Measurements from ENCODE around the gene HCFC1.

HCFC1 gene

DNA sequence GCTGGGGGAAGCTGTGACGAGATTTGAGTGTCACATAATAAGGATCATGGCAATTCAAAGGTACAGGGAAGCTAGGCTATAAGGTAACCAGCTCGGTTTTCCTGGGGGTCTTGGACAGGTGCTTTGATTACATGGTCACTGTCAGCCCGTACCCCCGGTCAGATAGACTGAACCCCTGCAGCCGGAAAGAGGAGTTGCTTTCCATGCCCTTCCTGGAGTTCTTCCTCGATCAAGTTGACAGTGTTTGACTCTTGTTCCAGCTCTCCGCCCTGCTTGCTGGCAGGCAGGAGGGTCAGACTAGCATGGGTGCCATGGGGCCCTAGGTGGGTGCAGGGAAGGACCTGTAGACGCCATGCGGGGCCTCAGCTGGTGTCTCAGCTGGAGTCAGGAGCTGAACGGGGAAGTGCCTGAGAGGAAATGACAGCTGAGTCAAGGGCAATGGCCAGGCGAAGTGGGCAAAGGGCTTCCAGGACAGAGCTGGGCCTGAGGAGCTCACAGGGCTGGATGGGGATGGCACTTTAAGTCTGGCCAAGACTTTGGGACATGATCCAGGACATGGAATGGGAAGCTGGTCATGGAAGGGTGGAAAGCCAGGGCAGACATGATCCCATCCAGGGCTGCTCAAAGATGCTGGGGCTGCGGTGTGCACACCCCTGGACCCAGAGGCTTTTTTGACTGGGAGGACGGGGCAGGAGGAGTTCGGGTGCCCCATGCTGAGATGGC, 2.5 kb upstream of the HCFC1 start:
- DNase-seq (ENCODE audit: low read depth in 2 of 2) = no peak

DNA sequence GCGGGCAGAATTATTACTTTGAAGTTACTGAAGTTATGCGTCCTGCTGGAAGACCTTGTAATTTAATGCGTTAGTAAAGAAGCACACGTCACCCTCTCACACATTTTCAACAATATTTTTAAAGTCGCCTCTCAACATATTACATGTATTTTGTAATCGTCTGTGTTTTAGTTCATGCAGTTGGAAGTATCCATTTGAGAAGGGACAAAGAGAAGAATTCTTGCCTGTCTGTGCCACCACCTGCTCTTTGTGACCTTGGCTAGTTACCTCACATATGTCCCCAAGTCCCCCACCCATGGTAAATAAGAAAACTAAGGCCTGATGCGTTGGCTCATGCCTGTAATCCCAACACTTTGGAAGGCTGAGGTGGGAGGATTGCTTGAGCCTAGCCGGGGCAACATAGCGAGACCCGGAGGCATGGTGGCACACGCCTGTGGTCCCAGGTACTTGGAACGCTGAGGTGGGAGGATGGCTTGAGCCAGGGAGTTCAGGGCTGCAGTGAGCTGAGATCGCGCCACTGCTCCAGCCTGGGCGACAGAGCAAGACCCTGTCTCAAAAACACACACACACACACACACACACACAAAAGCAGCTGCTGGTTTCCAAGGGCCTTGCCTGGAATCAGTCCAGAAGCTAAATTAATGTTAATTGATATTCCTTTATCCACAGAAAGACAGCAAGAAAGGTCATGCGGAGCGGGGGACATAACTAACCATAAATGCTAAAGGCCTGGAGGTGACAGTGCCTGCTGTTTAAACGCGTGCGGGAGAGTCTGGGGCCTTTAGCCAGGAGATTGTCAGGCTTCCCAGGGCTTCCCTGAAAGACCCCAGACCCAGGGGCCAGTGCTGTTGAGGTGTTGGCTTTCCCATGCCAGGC, 1.7 kb upstream of the HCFC1 start:
- DNase-seq (ENCODE audit: low read depth in 2 of 2) = no peak

DNA sequence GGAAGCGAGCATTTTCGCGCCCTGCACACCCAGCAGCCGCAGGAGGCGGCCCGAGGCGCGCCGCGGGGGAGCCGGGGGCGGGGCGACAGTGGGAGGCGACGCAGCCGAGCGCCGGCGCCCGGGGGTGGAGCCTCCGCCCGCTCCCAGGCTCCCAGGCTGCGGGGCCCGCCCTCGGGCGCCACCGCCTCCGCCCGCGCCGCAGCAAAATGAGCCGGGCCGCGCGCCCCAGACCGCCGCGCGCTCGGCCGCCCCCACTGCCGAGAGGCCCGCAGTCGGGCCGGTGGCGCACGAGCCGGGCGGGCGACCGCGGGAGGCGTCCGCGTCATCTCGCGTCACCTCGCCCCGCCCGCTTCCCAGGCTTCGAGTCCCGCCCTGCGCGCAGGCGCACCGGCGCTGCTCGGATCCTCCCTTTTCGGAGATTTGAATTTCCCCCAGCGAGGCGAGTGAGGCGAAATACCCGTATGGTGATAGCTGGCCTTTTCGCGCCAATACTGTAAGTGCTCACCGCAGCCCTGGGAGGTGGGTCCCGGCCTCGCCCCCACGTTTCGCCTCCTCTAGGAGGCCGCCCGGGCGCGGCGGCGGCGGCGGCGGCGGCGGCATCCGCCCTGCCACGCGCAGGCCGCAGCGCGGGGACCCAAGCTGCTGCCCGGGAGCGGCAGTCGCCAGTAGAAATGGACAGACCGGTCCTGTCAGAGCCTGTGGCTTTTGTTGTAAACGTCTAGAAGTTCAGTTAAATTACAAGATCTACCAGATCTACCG, 929 bp upstream of the HCFC1 start, which contains the start of gene TMEM187:
TMEM187 (plus strand) TSS at position 387 of the 759 bp plus-strand sequence. CDS start 9,309 bp downstream, outside the sequence.
- peak; percentile 78 to 86 for DNase-seq (ENCODE audit: low read depth in 2 of 2)

DNA sequence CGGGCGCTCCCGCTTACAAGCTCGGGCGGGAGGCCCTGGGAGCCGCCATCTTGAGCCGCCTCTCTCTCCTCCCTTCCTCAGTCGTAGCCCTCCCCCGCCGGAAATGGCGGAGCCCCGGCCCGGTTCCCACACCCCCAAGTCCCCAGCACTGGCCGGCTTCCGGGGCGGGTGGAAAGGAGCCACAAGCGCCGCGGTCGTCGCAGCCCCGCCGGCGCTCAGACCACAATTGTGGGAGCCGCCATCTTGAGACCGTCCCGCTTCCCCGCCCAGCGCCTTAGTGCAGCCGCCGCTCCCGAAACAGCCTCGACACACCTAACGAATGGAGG, 531 bp downstream of the HCFC1 start:
- DNase-seq (ENCODE audit: low read depth in 2 of 2) = peak; percentile 78 to 93

DNA sequence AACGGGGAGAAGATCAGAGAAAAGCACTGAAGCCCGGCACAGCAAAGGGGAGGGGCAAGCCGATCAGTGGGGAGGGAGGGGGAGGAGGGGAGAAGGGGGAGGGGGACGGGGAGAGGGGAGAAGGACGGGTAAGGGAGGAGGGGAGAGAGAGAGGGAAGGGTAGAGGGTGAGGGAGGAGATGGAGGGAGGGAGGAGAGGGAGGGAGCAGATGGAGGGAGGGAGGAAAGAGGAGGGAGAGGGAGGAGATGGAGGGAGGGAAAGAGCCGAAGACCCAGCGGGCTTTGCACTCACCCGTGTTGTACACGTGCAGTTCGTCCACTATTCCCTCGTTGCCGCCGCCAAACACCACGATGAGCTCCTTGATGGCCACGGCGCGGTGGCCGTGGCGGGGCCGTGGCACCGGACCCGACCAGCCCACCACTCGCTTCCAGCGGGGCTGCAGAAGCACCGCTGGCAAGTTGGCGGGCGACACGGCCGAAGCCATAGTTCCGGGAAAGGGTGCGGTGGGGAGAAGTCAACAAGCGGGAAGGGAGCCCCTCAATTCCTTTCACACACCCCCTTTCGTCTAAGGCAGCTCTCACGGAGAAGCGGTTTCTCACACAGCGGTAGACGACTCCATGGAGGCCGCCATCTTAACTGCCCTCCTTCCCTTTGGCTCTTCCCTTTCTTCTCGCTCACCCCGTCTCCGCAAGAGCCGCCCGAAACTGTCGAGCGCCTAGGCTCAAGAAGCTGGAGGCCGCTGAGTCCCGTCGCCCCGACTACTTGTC, 1.1 kb downstream of the HCFC1 start:
- DNase-seq (ENCODE audit: low read depth in 2 of 2) = no peak

DNA sequence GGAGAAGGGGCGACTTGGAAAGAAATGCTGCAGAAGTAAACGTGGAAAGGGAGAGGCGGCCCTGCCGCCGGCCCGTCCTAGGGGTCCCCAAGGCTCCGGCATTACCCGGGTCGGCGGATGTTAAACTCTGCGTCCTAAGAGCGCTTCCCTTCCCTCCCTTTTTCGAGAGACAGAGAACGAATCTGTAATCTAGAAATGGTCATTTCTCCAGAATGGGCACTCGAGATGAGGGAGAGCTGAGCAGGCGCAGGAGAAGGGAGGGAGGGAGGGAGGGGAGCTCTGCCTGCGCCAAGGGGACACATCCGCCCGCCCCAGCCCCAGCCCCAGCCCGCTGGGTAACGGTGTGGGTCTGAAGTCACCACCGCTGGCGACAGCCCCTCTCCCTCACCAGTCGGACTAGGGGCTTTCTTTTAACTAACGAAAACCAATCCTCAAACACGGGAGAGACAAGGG, 1.7 kb downstream of the HCFC1 start:
- DNase-seq (ENCODE audit: low read depth in 2 of 2) = no peak

DNA sequence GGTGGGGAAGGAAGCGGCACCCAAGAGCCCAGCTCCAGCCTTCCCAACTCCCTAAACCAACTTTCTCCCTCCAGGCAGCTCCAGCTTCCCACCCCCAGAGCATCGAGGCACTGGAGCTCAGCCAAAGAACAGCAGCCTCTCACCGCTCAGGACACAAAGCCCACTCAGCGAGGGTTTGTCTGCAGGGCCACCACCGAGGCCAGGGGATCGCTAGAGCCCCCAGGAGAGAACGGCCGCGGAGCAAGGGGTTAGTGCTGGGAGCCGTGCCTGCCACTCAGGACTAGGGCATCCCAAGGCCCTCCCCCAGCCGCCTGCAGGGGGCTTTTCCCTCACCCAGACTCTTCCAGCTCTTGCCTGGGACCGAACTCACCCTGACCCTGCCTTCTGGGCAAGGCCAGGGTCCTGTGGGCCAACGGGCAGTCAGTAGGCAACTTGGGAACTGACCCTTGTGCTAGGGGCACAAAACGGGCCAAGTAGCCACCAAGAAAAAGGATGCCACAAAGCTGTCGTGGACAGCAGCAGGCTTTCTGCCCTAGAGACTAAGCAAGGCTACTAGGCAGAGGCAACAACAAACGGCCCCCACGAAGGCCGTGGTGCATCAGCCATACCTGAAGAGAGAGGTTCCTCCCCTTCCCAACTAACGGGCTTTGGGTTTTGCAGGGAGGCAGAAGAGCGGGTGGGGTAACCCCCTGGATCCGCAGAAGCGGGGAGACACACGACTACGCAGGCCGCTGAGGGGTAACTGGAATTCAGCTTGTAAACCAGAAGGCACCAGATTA, 2.3 kb downstream of the HCFC1 start:
- DNase-seq (ENCODE audit: low read depth in 2 of 2) = no peak

DNA sequence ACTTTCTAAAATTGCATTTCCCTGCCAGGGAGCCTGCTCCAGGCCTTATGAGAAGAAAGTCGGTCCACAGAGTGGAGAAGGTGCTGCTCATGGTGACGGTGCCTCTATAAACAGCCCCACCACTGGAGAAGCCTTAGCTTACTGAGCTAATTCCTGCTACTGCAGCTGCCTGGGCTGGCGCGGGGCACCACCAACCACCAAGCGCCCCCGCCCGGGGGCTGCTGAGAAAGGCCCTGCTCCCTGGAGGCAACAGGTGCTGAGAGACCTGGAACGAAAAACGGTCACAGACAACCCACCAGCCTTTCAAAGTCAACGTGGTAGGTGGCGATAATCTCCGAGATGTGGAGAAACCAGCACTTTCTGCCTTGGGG, 2.9 kb downstream of the HCFC1 start:
- no peak for DNase-seq (ENCODE audit: low read depth in 2 of 2)

DNA sequence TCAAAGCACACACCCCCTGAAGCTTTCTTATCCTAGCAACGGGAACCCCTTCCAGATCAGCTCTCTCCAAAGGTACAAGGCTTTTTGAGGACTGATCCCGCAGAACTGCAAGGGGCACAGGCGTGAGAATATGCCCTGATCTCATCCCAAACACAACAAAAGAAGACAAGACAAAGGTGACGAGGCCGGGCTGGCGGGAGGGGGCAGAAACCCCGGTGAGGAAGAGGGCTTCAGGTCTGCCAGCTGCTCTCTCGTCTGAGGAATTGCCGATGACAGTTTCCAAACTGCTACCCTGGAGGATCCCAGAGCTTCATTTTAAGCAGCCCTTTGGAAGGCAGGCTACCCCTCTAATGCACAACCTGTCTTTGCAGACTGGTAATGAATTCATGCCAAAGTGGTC, 3.4 kb downstream of the HCFC1 start:
- DNase-seq (ENCODE audit: low read depth in 2 of 2) = no peak

DNA sequence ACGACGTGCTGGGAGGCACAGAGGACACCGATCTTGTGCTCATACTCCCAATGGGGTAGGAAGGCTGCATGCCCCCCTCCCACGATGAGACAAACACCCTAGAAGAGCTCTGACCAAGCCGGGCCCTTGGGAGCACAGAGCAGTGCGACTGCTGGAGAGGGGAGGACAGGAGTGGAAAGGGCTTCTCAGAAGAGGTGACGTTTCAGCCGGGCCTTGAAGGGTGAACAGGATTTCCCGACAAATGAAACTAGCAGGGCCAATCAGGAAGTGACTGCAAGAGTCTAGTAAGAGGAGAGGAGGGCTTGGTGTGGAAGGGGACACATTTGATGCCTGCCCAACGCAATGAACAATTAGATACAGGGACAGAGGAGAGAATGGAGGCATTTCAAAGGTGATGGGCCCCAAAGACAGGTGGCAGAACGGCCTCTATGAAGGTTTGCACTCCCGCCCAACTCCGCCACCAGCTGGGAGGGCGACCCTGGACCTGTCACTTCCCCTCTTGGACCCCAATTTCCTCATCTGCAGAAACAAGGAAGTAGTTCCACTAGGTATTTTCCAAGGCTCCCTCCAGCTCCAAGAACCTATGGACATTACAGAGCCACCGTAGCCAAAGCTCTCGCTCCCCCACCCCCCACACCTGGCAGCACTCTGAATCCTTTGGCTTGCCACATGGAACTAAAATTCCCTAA, 3.9 kb downstream of the HCFC1 start:
- DNase-seq (ENCODE audit: low read depth in 2 of 2) = no peak

DNA sequence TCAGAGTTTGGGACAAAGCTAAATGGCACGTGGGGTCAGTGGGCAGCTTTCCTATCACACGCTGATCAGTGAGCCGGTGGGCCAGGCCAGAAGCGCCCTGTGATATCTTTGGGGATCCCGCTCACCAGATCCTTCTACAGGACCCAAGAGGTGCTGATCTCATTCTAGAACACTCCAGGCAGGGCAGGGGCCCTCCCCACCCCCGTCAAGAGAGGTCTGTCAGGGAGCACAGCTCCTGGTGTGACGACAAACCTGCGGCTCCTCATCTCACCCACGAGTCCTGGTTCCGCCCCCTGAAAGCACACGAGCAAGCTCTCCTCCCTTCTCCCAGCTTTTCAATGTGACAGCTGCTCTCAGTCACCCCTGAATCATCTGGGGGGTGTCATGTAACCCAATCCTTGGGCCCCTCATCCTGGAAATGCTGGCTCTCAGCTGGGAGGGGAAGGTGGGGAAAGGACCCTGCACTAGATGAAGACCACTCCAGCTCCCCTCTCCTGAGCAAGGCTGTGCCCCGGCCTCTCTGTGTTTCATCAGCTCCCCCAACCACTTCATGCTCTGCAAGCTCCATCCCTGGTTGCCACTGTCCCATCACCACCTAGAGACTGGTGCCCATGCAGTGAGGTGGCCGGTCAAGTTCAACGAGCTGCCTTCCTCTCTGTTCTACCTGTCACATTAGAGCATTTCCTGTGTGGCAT, 4.6 kb downstream of the HCFC1 start:
- DNase-seq (ENCODE audit: low read depth in 2 of 2) = no peak

DNA sequence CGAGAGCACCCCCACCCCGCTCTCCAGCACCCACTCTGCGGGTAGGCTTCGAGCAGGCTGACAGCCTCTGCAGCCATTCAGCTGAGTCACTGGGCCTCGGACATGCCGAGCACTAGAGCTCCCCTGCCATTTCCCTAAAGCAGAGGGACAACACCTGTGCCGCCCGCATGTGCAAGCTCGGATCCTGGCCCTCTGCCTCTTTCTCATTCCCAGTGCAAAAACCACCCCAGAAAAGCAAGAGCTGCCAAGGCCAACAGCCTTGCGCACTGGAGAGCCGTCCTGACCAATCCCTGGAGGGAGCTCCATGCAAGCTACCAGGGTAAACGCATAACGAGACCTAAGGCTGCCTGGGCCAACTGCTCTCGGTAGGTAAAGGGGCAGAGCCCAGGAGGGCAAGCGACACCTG, 5.3 kb downstream of the HCFC1 start:
- DNase-seq (ENCODE audit: low read depth in 2 of 2) = no peak

DNA sequence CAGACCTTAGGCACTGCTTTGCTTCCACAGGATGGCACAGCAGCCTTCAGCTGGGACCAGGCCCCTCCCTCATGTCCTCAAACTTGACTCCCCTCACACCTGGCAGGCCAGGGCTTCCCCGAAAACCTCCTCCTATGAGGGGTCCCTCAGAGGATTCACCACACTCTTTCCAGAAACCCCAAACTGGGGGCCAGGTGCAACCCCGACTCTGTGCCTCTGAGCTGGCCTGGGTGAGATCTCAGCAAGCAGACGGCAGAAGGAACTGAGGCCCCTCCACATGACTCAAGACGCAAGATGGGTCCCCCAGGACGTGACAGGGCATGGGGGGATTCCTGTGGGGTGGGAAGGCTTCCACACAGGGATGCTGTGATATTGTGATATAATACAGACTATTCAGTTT, 6.2 kb downstream of the HCFC1 start:
- no peak for DNase-seq (ENCODE audit: low read depth in 2 of 2)

DNA sequence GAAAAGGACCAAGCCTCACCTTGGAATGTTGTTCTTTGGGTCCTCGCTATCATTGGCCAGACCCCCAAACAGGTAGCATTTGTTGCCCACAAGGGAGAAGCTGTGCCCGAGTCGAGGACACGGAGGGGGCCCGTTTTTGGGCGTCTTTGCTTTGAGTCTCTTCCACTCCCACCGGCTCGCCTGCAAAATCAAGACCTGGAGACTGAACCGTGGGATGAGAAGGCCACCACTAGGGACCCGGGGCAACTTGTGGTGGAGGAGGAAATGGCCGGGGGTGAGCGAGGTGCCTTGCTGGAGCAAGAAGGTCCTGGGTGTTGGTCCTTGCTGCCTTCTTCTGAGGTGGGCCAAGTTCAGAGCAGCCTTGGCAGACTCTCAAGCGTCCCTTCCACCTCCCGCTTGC, 7.5 kb downstream of the HCFC1 start:
- DNase-seq (ENCODE audit: low read depth in 2 of 2) = no peak

DNA sequence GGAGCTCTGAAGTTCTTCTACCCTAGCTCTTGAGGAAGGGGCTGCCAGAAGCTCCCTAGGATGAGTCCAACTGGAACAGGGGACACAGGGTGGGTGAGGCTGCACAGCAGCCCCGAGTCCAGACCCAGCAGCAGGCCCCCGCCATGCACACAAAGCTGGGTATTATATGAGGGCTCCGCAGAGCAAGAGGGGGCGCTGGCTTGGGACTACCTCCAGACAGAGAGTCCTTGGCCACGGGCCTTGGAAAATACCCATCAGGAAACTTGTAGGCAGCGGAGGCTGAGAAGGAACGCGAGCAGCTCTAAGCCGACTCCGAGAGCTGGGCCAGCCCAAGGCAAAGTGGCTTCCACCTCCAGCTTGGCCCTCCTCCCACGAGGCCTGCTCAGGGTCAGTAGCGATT, 8.1 kb downstream of the HCFC1 start:
- no peak for DNase-seq (ENCODE audit: low read depth in 2 of 2)

DNA sequence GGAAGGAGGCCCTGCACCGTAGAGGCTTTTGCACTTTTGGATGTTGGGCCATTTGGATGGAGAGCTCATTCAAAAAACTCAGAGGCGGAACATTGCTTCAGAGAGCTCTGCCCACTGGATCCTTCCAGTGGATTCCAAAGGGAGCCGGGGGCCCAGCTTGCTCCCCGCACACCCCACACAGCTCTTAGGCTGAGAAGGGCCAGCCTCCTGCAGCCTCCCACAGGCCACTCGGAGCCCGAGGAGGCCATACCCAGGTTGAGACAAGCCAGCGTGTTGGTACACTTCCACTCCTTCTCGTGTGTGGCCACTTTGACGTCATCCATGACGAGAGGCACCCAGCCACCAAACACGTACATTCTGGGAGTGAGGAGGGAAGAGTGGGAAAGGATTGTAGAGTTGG, 10.3 kb downstream of the HCFC1 start:
- DNase-seq (ENCODE audit: low read depth in 2 of 2) = no peak

DNA sequence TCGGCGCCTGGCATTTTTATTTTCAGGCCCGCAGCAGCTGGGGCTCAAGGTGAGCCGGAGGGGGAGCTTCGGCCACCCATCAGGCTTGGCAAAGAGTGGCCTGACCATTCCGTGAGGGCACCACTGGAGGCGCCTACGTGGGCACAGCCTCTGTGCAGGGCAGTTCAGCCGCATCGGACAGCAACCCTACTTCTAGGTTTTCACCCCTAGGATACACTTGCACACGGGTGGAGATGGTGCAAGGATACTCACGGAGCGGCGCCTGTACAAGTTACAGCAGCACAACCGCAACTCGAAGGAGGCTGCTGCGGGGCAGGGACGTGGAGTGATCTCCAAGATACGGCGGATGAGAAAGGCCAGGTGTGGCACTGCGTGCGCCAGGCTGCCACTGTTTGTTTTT, 10.8 kb downstream of the HCFC1 start:
- DNase-seq (ENCODE audit: low read depth in 2 of 2) = no peak

DNA sequence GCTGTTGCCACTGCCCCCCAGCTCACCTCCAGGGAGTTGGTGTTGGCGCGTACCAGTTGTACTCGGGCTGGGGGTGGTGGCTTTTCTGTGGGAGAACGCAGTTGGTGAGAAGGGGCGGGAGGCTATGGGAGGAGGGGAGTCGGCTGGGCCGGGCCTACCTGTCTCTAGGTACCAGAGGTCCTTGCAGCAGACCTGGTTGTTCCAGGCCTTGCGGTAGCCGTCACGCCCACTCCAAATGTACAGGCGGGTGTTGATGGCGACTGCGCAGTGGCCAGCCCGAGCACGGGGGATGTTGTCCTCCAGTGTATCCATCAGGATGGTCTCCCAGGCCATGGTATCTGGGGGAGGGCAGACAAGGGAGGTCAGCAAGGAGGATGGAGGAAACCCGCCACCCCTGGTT, 11.5 kb downstream of the HCFC1 start:
- no peak for DNase-seq (ENCODE audit: low read depth in 2 of 2)

DNA sequence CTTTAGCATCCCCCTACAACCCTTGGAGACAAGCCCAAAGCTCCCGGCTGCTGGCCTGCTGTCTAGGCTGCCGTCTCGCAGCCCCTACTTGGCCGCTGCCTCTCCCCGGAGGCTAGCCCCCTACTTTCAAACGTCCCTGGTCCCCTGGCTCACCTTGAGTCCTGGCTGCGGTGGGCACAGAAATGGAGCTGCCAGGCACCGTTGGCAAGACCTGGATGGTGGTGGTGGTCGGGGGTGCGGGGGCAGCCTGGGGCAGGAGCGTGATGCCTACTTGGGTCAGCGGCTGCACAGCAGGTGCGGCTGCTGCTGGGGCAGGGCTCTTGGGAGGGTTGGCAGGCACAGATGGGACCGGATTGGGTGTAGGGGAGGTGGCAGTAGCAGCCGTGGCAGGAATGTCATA, 12.0 kb downstream of the HCFC1 start:
- no peak for DNase-seq (ENCODE audit: low read depth in 2 of 2)

DNA sequence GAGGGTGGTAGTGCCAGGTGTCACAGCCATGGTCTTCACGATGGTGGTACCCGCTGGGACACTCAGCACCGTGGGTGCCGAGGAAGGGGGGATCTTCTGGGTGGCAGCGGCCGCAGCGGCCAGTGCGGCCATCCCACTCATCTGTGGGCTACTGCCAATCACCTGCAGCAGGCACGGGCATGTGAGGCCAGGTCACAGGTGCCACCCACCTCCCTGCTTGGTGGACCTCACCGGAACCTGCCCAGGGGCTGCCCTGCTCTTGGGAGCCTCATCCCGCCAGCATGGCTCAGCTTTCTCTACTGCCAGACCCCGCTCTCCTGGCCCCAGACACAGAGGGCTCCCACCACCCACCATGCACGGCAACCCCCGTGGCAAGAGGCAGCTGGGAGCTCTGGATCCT, 13.0 kb downstream of the HCFC1 start:
- no peak for DNase-seq (ENCODE audit: low read depth in 2 of 2)

Data from stimulated activated CD4-positive, alpha-beta T cell treated with anti-CD3 and anti-CD28 coated beads, Interleukin-15, amount 100 ng/mL, for 48 hours (primary cell).